Calu3 (cell line): ENCODE data around the gene R3HDM2. TPM values are rescaled to one million over a fixed set of nuclear protein-coding genes. Genes with fewer than 3 reads are reported as not detected.
A peak's percentile ranks its signal among the peaks of the same experiment; 100 is the strongest.
"Not testable (repeated sequence)": the region's sequence is repeated elsewhere in the genome, so short reads cannot be mapped to it uniquely, and the experiment has no call there.

Experiments
- BruUV-seq: library from RNA; stranded (reverse); fragments of 400-500 nt; replicated peaks from 2 replicates; lab custom pipeline; 2021; lab: Mats Ljungman, UMichigan
- CTCF ChIA-PET: fragments of 300-600 bp; sonication (Branson Sonifier 250); formaldehyde crosslinking; loops from one replicate; lab custom pipeline; 2022; ENCODE audit warnings: antibody characterized with exemption; lab: Charles Lee
- DNase-seq: peaks from one replicate; pipeline ENCODE4 v3.0.0; 2022
- H3K27ac Mint-ChIP-seq: one replicate; pipeline ENCODE4 v1.8.0; 2022; ENCODE audit warnings: mixed read lengths; ENCODE audit not compliant: unreplicated experiment
- H3K27me3 Mint-ChIP-seq: one replicate; pipeline ENCODE4 v1.8.0; 2022; ENCODE audit warnings: mixed read lengths; ENCODE audit not compliant: unreplicated experiment
- H3K36me3 Mint-ChIP-seq: one replicate; pipeline ENCODE4 v1.8.0; 2022; ENCODE audit warnings: mild to moderate bottlenecking, moderate library complexity, mixed read lengths; ENCODE audit not compliant: insufficient read depth, unreplicated experiment
- H3K4me1 Mint-ChIP-seq: one replicate; pipeline ENCODE4 v1.8.0; 2022; ENCODE audit warnings: mild to moderate bottlenecking, low read depth, mixed read lengths; ENCODE audit not compliant: unreplicated experiment
- H3K4me3 Mint-ChIP-seq: one replicate; pipeline ENCODE4 v1.8.0; 2022; ENCODE audit warnings: mild to moderate bottlenecking, low read depth, moderate library complexity, mixed read lengths; ENCODE audit not compliant: unreplicated experiment
- H3K9me3 Mint-ChIP-seq: one replicate; pipeline ENCODE4 v1.8.0; 2022; ENCODE audit warnings: low read depth, mixed read lengths; ENCODE audit not compliant: unreplicated experiment
- intact Hi-C: fragments of 100-400 bp; cut with micrococcal nuclease; formaldehyde crosslinking; loops from one replicate; pipeline ENCODE4 v1.10.0; 2022; ENCODE audit not compliant: unreplicated experiment
- total RNA-seq: library from RNA; stranded (reverse); gene quantifications from 2 replicates; pipeline ENCODE4 v1.2.3, GENCODE V29; 2022
- TF ChIP-seq, protein P1 (sequence below): fragments of 200-600 bp; IDR thresholded peaks from one replicate; pipeline ENCODE4 v1.8.0; 2022; ENCODE audit warnings: antibody characterized with exemption; ENCODE audit not compliant: unreplicated experiment

The R3HDM2 gene
- total RNA-seq, 1 experiment from 2014 or later = 77.3 TPM

GRCh38 chr12:57280211-57281062, 150.4 kb downstream of the R3HDM2 start:
- no peaks in the 10 kb centered on the region for H3K27me3 Mint-ChIP-seq
- peaks cover 24% of the 10 kb centered on the region for H3K4me1 Mint-ChIP-seq
- H3K27ac Mint-ChIP-seq = peak overlapping the region; percentile 90
- BruUV-seq = no TSS peak
- peak; percentile 79 for DNase-seq
- CTCF ChIA-PET = no interaction called here
- TF ChIP-seq, protein P1, sequence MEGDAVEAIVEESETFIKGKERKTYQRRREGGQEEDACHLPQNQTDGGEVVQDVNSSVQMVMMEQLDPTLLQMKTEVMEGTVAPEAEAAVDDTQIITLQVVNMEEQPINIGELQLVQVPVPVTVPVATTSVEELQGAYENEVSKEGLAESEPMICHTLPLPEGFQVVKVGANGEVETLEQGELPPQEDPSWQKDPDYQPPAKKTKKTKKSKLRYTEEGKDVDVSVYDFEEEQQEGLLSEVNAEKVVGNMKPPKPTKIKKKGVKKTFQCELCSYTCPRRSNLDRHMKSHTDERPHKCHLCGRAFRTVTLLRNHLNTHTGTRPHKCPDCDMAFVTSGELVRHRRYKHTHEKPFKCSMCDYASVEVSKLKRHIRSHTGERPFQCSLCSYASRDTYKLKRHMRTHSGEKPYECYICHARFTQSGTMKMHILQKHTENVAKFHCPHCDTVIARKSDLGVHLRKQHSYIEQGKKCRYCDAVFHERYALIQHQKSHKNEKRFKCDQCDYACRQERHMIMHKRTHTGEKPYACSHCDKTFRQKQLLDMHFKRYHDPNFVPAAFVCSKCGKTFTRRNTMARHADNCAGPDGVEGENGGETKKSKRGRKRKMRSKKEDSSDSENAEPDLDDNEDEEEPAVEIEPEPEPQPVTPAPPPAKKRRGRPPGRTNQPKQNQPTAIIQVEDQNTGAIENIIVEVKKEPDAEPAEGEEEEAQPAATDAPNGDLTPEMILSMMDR = no peak
- peak overlapping the region; percentile 53 for H3K4me3 Mint-ChIP-seq
- H3K9me3 Mint-ChIP-seq = no peaks in the 10 kb centered on the region
- H3K36me3 Mint-ChIP-seq = peaks cover 37% of the 10 kb centered on the region
- intact Hi-C loops = no loop called here

GRCh38 chr12:57278465-57279381, 152.1 kb downstream of the R3HDM2 start:
- peaks cover 37% of the 10 kb centered on the region for H3K36me3 Mint-ChIP-seq
- H3K4me3 Mint-ChIP-seq = no peak overlapping the region
- DNase-seq = no peak
- CTCF ChIA-PET = no interaction called here
- H3K27me3 Mint-ChIP-seq = no peaks in the 10 kb centered on the region
- H3K9me3 Mint-ChIP-seq = no peaks in the 10 kb centered on the region
- intact Hi-C loops = no loop called here
- TF ChIP-seq, protein P1 = no peak
- H3K4me1 Mint-ChIP-seq = peaks cover 22% of the 10 kb centered on the region
- no peak overlapping the region for H3K27ac Mint-ChIP-seq
- no TSS peak for BruUV-seq

DNA sequence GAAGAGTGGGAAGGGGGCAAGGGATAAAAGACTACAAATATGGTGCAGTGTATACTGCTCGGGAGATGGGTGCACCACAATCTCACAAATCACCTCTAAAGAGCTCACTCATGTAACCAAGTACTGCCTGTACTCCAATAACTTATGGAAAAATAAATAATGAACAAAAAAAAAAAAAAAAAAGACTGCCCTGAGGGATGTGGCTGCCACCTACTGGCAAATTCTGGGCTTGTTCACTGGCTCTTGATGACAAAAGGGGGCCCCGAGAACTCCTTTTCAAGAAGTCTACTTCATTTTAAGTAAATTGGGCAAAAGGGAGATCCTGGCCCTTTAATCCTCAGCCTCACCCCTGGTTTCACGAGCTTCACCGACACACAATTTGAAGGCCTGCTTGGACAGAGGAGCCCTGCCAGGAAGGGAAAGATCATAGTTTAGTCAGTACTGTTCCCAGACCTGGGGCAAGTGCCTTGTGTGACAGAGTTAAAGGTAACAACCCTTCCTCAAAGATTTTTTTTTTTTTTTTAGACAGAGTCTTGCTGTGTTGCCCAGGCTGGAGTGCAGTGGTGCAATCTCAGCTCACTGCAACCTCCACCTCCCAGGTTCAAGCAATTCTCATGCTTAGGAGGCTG, 153.8 kb downstream of the R3HDM2 start:
- Mint-ChIP-seq H3K4me3 (no peak overlapping the region), H3K36me3 (peaks cover 36% of the 10 kb centered on the region), H3K27me3 (no peaks in the 10 kb centered on the region), H3K9me3 (no peaks in the 10 kb centered on the region), H3K4me1 (peaks cover 15% of the 10 kb centered on the region), H3K27ac (no peak overlapping the region)
- DNase-seq = peak; percentile 36
- CTCF ChIA-PET = interaction anchor here (0.6 to 1.0 kb wide), 5 partner anchors 11 to 242 kb away, joined by 3 to 10 read pairs (median 4); no protein-coding TSS in a partner anchor
- intact Hi-C loops = no loop called here
- BruUV-seq = no TSS peak
- TF ChIP-seq, protein P1 = peak; percentile 18

- H3K27me3 Mint-ChIP-seq, BruUV-seq, H3K9me3 Mint-ChIP-seq, H3K27ac Mint-ChIP-seq, intact Hi-C loops, DNase-seq, H3K4me3 Mint-ChIP-seq: not testable (repeated sequence)
- H3K36me3 Mint-ChIP-seq = peaks cover 29% of the 10 kb centered on the region
- peaks cover 15% of the 10 kb centered on the region for H3K4me1 Mint-ChIP-seq
- CTCF ChIA-PET = interaction anchor here (0.7 to 1.0 kb wide), 2 partner anchors 12 to 167 kb away, joined by 8 to 10 read pairs; no protein-coding TSS in a partner anchor
Measured at GRCh38 chr12:57276233-57276632, 154.6 kb downstream of the R3HDM2 start.
